KG1 (cell line): ENCODE data around the gene ZFTA.
"Not testable (repeated sequence)": the region's sequence is repeated elsewhere in the genome, so short reads cannot be mapped to it uniquely, and the experiment has no call there.

Source experiments
- DNase-seq: peaks from one replicate; lab custom pipeline; 2025; lab: John Stamatoyannopoulos, UW

The ZFTA gene

DNA sequence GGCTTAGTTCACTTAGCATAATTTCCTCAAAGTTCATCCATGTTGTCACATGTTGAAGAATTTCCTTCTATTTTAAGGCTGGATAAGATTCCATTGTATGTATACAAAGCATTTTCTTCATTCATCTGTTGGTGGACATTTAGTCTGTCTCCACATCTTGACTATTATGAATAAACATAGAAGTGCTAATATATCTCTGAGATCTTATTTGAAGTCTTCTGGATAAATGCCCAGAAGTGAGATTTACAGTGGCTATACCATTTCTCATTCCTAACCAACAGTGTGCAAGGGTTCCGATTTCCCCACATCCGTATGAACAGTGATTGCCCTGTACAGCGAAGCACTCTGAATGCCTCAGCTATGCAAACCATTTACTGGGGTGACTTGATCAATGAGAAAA is 6.6 kb upstream of the ZFTA start:
- DNase-seq: no peak

DNA sequence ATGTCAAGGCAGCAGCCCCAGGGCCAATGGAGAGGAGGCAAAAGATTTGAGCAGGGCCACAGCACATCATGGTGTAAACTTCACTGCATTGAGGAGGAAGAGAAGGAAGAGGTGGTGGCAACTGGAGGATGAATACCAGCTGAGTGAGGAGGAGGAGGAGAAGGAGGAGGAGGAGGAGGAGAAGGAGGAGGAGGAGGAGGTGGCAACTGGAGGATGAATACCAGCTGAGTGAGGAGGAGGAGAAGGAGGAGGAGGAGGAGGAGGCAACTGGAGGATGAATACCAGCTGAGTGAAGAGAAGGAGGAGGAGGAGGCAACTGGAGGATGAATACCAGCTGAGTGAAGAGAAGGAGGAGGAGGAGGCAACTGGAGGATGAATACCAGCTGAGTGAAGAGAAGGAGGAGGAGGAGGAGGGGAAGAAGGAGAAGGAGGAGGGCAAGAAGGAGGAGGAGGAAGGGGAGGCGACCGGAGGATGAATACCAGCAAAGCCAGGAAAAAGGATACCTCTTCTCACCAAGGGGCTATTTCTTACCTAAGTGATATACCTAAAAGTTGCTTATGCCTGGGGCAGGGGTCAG is 3.3 kb upstream of the ZFTA start:
- DNase-seq: not testable (repeated sequence)

DNA sequence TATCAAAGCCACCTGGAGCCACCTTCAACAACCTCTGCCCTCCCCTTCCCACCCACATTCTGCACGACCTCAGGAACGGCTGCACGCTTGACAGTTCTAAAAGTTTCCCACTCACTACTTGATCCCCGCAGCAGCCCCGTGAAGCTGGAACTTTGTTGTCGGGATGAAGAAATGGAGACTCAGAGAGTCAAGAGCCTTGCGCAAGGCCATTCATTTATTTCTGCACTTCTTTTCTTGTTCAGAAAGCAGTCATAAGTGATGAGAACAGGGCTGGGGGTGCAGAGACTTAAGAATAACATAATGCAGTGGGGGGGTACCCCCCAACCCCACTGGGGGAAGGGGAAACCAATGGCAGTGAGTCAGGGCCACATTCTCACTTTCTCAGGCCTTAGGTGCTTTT is 2.2 kb upstream of the ZFTA start:
- no peak for DNase-seq

DNA sequence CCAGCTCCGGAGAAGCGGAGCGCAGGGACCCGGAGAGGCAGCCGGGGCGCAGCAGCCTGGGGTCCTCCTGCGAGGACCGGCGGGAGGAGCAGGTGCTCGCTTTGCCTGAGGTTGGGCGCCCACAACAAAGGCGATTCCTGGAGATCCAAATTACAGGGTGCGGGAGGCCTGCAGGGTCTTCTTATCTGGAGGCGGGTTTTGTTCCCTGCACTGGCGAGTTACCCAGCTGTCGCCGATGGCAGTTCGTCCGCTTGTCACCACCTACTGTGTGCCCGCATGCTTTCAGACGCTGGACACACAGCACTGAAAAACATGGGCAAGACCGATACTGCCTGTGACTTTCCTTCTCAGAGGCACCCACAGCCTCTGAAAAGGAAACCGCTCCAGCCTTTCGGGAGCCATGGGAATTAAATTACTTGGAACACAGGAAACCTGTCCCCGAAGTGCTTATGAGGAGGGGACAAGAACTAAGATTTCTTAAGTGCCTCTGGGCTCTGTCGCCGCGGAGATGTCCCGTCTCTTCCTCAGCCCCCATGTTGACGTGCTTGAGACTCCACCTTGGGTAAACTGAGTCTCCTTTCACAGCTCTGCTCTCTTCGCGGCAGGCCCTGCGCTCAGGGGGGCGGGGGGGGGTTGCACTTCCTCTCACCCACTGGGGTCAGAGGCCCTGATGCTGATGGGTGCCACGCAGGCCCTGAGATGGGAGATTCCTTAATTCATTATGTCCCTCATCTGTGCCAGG is 1.3 kb upstream of the ZFTA start:
- DNase-seq: no peak

DNA sequence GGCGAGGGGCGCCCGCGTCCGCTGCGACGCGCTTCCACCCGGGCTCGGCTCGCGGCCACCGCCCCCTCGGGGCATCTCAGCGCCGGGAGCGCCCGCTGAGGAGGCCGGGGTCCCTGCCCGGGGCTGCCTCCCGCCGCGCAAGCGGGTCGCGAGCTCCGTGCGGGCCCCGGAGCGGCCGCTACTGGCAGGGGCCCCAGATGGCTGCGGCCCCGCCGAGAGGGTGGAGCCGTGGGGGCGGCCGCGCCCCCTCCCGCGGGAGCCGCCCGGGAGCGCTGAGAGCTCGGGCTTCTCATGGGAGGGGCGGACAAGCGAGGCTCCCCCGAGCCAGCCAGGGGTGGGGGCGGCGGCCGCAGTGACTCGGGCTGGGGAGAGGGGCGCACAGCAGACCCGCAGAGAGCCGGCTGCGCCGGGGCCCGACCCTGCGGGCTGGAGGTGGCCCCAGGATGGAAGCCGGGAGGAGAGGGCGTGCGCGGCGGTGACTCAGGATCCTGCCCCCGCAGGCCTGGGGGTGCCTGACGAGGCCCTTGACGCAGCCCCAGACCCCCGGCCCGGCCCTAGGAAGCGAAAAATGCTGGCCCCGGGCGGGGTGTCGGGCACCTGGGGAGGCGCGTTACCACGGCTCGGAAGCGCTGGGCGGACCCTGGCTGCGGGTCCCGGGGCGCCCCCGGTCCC is 603 bp upstream of the ZFTA start:
- DNase-seq: no peak

DNA sequence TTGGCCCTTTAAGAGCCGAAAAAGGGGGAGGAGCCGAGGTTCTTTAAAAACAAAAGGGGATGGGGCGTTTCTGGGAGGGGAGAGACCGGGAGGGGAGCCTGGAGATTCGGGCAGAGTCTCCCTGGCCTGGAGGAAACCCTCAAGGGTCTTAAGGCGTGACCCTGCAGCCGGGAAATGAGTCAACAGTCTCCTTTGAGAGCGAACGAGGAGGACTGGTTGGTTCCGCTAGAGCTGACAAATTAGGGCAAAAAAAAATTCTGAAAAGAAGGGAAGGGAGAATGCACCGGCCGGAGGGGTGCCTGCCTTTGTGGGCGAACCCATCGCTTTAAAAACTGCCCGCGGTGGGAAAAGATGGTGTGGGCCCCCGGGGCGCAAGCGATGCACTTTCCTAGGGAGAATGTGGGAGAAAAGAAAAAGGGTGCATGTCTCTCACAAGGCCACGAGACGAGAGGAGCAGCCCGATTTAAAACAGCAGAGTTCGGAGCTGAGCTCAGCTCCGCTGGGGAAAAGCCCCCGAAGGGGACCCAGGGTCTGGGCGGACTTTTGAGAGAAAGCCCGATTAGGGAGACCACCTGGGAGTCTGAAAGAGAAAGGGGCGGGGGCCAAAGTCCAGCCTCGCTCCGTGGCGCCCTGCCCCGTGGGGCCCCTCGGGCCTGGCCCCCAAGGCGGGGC is 874 bp downstream of the ZFTA start:
- DNase-seq: peak; percentile 67

DNA sequence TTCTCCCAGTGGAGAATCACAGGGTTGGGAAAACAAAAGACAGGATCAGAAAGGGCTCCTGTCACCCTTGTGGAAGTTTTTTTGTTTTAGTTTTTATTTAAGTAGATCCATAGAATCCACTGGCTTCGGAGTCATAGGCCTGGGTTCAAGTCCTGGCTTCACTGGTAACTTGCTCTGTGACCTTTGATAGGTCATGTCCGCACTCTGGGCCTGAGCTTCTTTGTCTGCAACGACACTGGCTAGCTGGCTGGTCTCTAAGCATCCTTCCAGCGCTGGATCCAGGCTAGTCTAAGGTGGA is 1.4 kb downstream of the ZFTA start:
- no peak for DNase-seq

DNA sequence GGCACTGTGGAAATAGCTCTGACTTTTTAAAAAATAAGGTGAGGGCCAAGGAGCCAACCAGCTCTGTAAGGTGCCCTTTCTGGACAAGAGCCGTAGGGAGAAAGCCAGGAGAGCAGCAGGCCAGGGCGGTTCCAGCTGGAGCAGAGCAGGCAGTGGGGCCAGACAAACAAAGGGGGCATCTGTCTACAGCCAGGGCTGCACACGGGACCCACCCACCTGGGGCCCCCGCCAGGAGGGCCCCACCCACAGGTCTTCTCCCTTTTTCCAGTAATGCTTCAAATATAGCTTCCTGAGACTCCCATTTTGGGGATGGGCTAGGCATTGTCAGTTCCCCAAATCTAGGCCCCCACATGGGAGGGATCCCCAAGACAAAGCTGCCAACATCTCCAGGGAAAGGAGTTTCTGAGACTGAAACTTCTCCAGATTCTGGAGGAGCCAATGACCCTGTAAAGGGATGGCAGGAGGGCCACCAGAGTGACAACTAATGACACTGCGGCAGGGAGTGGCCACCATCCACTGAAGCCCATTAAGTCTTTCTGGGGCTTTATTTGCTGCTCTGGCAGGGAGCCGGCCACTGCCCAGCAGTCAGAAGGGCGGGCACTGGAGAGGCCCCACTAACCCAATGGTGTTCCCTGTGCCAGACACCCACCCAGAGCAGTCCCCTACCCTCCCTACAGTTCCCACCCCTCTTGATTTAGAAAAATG is 1.9 kb downstream of the ZFTA start:
- DNase-seq: no peak

DNA sequence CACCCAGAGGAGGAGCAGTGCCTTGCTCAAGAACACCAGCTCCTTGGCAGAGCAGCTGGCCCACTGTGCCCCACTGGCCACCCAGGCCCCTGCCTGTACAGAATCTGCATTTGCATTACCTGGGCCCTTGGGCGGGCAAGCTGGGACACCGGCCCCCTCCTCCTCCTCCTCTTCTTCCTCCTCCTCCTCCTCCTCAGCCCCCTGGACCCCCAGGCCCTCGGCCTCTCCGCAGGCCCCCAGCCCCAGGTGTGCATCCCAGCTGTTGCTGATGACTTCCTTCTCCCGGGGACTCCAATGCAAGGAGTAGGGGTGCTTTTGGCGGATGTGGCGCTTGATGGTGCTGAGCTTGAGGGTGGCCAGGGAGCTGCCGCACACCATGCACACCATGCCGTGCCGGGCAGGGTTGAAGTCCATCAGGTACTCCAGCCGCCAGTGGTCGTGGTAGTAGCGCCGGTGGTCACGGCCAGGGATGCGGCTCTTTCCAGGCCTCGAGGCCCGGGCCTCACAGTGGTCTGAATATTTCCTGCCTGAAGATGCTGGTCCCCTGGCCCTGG is 2.8 kb downstream of the ZFTA start:
- DNase-seq: no peak

DNA sequence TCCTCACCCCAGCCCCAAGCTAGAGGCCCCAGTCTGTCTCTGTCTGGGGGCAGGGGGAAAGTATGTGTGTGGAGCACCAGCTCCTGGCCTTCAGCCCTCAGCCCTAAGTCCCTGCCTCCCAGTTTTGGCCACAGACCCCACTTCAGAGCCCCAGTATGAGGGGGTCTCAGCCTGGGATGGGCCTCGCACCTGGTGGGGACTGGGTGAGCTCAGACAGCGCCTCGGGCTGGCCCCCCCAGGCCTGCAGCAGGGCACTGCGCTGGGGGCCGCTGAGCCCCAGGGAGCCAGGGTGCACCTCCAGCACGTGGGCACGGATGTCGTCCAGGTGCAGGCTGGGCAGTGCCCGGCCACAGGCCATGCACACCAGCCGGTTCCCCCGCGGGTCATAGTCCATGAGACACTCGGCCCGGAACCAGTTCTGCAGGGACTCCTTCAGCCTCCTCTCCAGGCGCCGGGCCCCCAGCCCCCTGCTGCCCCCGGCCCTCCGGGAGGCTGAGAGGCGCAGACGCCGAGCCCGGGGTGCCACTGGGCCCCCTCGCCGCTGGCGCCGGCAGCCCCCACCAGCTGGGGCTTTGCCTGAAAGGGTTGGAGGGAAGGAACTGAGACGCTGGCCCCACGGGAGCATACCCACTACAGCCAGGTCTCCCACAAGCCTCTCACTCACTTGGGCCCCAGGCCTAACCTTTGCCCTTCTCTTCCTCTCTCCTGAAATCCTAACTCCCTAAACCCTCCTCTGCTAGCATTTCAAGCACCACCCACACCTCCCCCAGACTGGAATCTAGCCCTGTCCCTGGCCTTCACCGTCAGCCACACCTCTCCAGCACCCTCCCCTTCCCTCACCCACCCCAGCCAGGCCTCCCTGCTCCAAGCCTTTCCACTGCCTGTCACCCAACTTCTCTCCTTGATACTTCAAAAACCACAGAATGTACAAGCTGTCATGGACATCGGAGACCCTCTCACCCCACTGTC is 3.6 kb downstream of the ZFTA start:
- DNase-seq: no peak

DNA sequence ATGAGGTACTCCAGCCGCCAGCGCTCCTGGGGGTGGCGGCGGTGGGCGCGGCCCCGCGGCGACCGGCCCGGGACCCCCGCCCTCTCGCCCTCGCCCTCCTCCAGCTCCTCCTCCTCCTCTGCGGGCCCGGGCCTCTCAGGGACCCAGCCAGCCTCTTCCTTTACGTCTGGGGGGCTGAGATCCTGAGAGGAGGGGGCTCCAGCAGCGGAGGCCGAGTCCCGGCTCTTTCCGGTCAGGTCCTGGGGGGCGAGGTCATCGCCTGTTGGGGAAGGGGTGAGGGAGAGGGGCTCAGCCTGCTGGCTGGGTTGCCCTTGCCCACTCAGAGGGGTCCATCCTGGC is 4.3 kb downstream of the ZFTA start:
- no peak for DNase-seq

DNA sequence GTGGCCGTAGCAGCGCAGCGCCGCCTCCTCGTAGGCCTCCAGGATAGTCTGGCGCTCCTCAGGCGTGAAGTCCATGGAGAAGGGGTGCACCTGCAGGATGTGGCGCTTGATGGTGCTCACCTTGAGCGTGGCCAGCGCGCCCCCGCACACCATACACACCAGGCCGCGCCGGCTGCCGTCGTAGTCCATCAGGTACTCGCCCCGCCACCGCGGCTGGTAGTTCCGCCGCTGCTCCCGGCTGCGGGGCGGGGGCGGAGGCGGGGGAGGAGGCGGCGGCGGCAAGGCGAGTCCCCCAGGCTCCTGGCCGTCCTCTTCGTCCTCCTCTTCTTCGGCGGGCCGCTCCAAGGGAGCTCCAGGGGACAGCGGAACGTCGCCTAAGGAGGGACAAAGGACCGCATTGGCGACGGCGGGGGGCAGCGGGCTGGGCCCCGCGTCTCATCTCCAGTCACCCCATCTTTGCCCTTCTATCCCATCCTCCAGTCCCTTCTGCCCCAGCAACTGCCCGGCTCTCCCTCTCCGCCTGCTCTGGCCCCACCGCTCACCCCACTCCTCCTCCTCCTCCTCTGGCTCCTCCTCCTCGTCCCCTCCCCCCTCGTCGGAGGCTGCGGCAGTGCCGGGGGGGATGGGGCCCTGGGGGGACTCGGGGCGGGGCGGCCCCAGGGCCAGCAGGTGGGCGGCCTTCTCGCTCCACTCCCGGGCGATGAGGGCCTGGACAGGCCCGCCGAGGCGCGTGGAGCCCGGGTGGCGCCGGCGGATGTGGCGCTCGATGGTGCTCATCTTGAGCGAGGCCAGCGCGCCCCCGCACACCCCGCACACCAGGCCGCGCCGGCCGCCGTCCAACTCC is 4.9 kb downstream of the ZFTA start:
- DNase-seq: no peak

DNA sequence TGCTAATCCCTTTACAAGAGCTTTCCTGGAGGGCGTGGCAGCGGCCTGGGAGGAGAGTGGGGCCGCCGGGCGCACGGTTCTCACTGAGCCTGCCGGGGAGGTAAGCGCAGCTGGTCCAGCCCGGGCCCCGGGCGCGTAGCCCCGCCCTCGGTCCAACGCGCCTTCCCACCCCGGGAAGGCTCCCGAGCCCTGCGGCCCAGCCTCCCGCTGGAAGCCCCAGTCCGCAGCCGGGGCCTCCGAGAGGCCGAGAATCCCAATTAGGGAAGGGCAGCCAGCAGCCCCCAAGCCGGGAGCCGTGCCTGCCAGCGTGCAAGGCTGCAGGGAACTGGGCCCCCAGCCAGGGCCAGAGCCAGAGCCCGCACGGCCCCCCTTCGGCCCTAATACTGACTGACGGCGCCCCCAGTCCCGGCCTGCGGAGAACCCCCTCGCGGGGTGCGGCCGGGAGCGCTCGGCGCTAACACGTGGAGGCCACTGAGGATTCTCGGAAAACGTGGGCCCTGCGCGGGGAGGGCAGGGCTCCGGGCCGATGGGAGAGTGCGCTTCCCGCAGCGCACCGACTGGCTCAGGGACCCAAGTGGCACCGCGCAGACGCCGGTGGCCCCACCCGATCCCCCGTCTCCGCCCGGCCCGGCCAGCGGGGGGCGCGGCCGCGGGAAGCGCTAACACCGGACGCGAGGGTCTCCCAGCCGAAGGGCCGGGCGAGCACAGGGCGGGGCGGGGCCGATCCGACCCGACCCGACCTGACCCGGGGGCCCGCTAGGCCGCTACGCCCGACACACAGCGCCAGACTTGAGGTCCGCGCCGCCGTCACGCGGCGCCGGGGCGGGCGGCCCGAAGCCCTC is 5.7 kb downstream of the ZFTA start:
- DNase-seq: no peak

DNA sequence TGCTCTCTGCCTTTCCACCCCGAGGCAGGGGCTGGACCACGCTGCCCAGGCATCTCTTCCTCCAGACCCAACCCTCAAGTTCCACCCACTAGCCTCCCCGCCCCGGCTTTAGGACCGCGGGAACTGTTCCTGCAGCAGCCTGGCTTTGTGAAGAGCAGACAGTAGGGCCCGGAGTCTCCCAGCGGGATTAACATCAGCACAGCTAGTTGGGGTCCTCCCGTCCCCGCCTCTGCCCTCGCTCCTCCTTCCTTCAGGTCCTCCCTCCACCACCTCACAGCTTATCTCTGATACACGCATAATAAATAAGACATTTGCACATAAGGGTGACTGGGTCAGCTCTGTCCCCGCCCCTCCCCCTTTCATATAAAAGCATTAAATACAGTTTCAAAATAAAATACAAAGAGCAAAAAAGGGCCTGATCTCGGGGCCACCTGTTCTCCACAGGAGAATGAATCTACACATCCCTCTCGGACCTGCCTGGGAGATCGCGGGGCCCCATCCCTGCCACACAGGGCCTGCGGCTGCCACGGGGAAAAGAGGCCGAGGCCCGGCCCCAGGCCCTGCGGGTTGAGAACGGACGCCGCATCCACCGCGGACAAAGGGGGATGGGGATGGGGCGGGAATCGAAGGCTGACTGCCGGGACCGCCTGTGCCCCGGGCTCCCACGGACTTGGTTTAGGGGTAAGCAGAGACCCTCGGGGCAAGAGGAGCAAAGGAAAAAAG is 6.5 kb downstream of the ZFTA start:
- DNase-seq: no peak

DNA sequence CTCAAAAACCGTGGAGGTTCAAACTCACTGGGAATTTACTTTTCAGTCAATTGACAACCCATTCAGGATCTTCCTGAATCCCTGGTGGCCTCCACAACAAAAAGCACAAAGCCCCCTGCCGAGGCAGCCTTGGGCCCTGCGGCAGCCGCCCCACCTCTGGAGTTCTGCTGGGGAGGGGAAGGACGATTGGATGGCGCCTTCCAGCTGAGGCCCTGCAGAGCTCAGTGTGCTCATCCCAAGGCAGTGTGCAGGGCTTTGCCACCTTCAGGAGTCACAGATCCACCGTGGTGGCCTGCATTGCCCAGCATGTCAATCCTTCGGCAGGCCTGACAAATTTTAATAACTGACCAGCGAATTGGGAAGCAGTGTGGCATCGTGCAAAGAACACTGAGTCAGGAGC is 7.4 kb downstream of the ZFTA start:
- DNase-seq: no peak

DNA sequence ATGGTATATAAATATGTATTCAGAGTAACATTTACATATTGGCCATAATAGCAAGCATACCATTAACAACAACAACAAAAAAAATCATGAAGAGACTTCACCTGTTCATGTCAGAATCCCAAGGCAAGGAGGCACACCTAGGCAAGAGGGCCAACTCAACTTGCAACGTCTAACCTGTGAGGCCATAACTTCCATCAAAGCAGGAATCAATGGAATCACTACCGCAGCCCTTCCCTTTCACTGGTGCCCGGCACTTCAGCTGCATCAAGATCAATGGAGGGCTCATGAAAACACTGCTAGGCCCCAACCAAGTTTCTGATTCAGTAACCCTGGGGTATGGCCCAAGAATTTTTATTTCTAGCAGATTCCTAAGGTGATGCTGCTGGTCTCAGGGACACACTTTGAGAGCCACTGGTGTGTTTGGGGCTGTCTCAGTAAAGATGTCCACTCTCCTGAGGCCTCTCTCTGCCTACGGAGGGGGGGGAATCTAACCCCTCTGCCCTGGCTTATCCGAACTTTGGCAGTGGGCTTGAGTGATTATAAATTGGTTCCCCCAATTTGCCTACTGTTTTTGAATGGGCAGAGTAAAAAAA is 8.0 kb downstream of the ZFTA start:
- DNase-seq: no peak

DNA sequence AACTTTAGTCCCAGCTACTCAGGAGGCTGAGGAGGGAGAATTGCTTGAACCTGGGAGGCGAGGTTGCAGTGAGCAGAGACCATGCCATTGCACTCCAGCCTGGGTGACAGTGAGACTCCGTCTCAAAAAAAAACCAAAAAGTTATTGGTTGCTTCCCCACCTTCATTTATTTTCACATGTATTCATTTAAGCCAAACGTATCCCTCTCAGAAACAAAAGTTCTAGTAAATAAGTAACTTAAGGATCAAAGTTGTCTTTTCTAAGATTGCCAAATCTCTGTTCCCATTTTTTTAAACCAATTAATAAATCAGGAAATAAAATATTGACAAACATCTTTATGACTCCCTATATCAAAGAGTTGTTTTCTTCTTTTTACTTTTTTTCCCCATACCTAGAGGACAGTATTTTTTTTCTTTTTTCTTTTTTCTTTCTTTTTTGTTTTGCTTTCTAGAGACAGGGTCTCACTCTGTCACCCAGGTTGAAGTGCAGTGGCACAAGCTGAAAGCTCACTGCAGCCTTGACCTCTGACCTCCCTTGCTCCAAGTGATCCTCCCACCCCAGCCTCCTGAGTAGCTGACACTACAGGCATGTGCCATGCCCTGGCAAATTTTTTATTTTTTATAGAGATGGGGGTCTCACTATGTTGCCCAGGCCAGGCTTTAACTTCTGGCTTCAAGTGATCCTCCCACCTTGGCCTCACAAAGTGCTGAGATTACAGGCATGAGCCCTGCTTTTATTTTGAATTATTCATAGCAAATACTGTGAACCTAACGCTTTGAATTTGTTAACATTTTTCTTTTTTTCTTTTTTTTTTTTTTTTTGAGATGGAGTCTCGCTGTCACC is 11.4 kb downstream of the ZFTA start:
- no peak for DNase-seq
